Suprapubic skin (tissue), 4 donors: ENCODE results near the gene CLPSL2.

Experiments used
- POLR2A ChIP-seq, 2 donors: fragments of 450-650 bp; IDR thresholded peaks; one replicate each; pipeline ENCODE4 v1.6.1; 2017; ENCODE audit warnings: antibody characterized with exemption in 2 of 2, mild to moderate bottlenecking in 2 of 2, moderate library complexity in 2 of 2
- POLR2AphosphoS5 ChIP-seq, 3 donors: sonication (generic); formaldehyde crosslinking; IDR thresholded peaks; one replicate each; pipeline ENCODE4 v1.6.1; 2017; ENCODE audit warnings: antibody characterized with exemption in 3 of 3
- TF ChIP-seq, protein P1 (sequence below), 2 donors: fragments of 200-600 bp in 1 of 2; fragments of 450-650 bp in 1 of 2; sonication (generic) in 1 of 2; IDR thresholded peaks; one replicate each; pipeline ENCODE4 v1.5.1; 2016 to 2019; ENCODE audit warnings: antibody characterized with exemption in 2 of 2, mild to moderate bottlenecking in 1 of 2, moderate library complexity in 1 of 2

DNA sequence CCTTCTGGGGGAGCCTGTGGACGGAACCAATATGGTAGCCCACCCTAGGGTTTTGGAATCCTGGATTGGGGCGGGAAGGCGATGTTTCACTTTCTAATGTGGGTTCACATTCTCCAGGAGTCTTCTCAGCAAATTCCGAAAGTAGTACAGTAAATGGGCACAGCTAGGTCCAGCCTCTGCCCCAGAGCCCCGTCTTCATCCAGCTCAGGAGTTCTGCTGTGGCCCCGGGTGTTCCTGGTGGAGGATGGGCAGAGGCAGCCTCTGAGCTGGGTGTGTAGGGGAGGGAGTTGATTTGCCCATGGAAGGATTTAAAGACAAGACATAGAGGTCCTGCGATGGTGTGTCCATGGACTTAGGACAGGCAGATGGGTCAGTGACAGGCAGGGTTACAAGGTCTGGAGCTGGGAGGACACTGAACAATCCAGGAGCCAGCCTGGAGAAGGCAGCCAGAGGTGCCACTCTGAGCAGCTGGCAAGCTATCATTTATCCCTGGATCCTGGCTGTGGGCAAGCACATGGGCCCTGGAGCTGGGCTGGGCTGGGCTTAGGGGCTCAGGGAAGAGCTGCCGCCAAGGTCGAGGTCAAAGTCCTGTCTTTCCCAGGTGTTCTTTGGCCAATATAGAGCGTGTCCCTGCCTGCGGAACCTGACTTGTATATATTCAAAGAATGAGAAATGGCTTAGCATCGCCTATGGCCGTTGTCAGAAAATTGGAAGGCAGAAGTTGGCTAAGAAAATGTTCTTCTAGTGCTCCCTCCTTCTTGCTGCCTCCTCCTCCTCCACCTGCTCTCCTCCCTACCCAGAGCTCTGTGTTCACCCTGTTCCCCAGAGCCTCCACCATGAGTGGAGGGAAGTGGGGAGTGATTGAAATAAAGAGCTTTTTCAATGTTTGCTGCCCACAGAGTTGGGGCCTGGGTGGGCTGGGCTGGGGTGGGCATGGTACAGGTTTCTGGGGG lies 11.1 kb downstream of the CLPSL2 start:
- TF ChIP-seq, protein P1, sequence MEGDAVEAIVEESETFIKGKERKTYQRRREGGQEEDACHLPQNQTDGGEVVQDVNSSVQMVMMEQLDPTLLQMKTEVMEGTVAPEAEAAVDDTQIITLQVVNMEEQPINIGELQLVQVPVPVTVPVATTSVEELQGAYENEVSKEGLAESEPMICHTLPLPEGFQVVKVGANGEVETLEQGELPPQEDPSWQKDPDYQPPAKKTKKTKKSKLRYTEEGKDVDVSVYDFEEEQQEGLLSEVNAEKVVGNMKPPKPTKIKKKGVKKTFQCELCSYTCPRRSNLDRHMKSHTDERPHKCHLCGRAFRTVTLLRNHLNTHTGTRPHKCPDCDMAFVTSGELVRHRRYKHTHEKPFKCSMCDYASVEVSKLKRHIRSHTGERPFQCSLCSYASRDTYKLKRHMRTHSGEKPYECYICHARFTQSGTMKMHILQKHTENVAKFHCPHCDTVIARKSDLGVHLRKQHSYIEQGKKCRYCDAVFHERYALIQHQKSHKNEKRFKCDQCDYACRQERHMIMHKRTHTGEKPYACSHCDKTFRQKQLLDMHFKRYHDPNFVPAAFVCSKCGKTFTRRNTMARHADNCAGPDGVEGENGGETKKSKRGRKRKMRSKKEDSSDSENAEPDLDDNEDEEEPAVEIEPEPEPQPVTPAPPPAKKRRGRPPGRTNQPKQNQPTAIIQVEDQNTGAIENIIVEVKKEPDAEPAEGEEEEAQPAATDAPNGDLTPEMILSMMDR (IDR thresholded peaks at IDR 0.05): no peak
- TF ChIP-seq POLR2A (IDR thresholded peaks at IDR 0.05) (no peak), POLR2AphosphoS5 (IDR thresholded peaks at IDR 0.05) (no peak)
